NT2/D1 (cell line): Measurements from ENCODE around the gene CD48.

ENCODE experiments used
- DNase-seq: peaks from one replicate; pipeline ENCODE4 v3.0.0-alpha.2; 2011; ENCODE audit warnings: low read depth, low spot score
- H3K27me3 ChIP-seq: 2 replicates; pipeline ENCODE4 v1.6.0; 2011; ENCODE audit warnings: mild to moderate bottlenecking; ENCODE audit not compliant: insufficient read length, insufficient read depth
- H3K36me3 ChIP-seq: 2 replicates; pipeline ENCODE4 v1.6.1; 2011; ENCODE audit warnings: mild to moderate bottlenecking, low read length, mixed read lengths; ENCODE audit not compliant: insufficient read depth, insufficient read length
- H3K4me1 ChIP-seq: 2 replicates; pipeline ENCODE4 v1.5.1; 2011; ENCODE audit not compliant: insufficient read depth, insufficient read length
- H3K4me3 ChIP-seq: 2 replicates; pipeline ENCODE4 v1.5.1; 2011; ENCODE audit warnings: low read depth; ENCODE audit not compliant: insufficient read length
- H3K9ac ChIP-seq: 2 replicates; pipeline ENCODE4 v1.6.0; 2011; ENCODE audit warnings: low read depth; ENCODE audit not compliant: insufficient read length
- H3K9me3 ChIP-seq: 2 replicates; pipeline ENCODE4 v1.5.1; 2011; ENCODE audit warnings: mild to moderate bottlenecking, low read length; ENCODE audit not compliant: insufficient read depth
- SUZ12 ChIP-seq: IDR thresholded peaks from 2 replicates; pipeline ENCODE4 v1.6.1; 2011; ENCODE audit not compliant: insufficient read length, insufficient read depth; ENCODE audit errors: extremely low read depth
- YY1 ChIP-seq: IDR thresholded peaks from 2 replicates; pipeline ENCODE4 v1.6.1; 2011; ENCODE audit not compliant: insufficient read length, insufficient read depth
- ZNF274 ChIP-seq: IDR thresholded peaks from 2 replicates; pipeline ENCODE4 v1.6.1; 2011; ENCODE audit warnings: mild to moderate bottlenecking, low read depth, low read length

CD48 gene

DNA sequence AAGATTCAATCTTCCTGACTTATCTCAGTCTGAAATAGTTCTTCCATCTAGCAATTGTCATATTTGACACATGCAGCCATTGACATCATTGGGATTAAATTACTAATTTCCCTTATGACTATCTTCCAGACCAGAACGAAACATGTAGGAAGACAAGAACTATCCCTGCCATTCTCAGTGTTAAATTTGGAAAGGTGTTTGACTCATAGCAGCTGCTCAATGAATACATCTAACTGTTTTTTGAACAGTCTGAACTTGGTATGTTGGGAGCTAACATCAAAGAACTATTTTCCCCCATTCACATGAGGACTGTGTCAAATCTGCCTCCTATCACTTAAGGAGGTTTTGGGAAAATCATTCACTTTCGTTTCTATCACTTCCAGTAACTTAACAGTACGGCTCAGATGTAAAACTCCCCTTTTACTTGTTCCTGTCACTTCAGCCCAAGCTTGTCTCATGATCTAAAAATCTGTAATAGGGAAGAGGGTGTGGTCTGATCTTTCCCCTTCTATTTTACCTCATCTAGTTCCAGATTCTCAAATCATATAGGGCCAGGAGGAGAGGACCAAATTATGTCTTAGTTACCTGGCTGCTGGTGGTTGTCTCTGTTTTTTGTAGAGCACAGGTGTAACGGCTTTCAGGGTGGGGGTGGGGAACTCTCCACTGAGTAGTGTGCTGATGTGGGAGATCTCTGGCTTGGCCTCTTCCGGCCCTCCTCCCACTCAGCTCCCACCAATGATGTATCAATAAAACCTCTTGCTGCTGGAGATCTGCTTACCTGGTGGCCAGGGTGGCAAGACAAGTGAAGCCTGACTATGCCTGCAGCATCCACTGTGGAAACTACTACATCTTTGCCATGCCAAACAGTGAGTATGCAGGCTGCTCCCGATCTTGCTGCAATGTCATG lies 38.6 kb downstream of the CD48 start:
- Histone ChIP-seq H3K27me3 (no peaks in the 10 kb centered on the region), H3K4me3 (no peak overlapping the region), H3K4me1 (peaks cover 4% of the 10 kb centered on the region), H3K36me3 (no peaks in the 10 kb centered on the region), H3K9me3 (peaks cover 22% of the 10 kb centered on the region), H3K9ac (no peak overlapping the region)
- DNase-seq: no peak
- TF ChIP-seq SUZ12: no peak
- no peak for TF ChIP-seq YY1
- TF ChIP-seq ZNF274: no peak

DNA sequence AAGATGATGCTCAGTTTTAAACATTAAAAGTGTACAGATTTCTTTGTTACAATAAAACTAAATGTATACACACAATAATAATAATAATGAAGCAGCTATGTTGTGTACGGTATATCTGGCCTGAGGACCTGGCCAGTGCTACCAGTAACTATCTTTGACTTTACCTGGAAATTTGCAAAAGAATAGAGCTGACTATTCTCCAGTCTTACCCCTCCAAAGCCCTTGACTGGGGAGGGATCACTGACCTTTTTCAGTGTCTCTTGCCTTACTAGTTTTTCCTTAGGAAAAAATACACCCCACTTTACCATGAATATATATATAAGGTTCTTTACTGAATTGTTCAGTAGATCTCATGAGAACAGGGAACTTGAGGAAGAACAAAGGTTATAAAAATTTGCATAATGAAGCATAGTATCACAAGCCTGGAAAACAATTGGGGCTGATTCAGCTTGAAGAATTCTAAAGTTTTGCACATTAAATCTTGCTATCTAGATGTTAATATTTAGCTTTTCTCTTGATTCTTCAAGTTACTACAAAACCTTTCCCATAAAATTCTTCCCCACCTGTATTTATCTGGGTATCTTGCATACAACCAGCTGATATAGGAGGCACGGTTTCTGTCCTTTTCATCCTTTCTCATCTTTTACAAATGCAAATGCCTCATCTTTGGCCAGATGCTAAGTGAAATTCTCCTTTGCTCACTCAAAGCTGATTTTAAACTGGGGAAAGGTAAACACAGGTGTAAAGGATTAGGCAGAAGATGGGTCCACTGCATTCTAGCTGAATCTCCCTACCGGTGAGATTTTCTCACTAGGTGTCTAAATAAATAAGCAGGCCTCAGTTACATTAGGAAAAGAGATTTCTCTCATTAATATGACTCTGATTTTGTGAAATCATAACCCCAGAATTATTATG lies 39.8 kb downstream of the CD48 start:
- H3K9ac ChIP-seq: no peak overlapping the region
- DNase-seq: no peak
- no peaks in the 10 kb centered on the region for H3K36me3 ChIP-seq
- peaks cover 22% of the 10 kb centered on the region for H3K9me3 ChIP-seq
- H3K4me3 ChIP-seq: no peak overlapping the region
- H3K4me1 ChIP-seq: peaks cover 4% of the 10 kb centered on the region
- H3K27me3 ChIP-seq: no peaks in the 10 kb centered on the region
- TF ChIP-seq ZNF274 (no peak), SUZ12 (no peak), YY1 (no peak)

DNA sequence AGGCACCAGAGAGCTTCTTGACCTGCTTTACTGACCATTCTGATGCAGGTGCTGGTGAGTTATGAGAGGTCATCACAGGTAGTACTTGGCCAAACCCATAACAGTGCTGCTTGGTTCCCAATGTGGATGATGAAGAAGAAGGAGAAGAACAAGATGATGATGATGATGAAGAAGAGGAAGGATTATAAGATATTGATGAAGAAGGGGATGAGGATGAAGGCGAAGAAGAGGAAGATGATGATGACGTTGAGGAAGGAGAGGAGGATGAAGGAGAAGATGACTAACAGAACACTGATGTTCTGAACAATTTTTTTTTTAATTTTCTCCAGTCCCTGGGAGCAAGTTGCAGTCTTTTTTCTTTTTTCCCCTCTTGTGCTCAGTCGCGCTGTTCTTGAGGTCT lies 40.9 kb downstream of the CD48 start:
- Histone ChIP-seq H3K27me3 (no peaks in the 10 kb centered on the region), H3K9ac (no peak overlapping the region), H3K4me1 (peaks cover 4% of the 10 kb centered on the region), H3K9me3 (peaks cover 22% of the 10 kb centered on the region), H3K36me3 (no peaks in the 10 kb centered on the region), H3K4me3 (no peak overlapping the region)
- no peak for DNase-seq
- TF ChIP-seq SUZ12 (no peak), YY1 (no peak), ZNF274 (no peak)

DNA sequence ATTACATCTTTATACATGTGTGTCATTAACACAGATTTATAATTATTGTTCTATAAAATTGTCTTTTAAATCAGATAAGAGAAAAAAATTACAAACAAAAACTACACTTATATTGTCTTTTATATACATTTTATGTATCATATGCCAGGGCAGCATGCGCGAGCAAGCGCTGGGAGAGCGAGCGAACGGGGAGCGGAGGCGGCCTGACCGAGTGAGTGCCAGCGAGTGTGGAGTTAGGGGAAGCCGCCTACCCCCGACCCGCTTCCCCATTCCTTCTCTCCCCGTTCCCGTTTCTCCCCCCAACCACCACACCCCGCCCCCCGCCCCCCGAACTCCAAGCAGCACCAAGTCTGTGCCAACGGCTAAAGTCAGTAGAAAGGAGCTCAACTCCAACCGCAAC lies 41.8 kb downstream of the CD48 start:
- no peaks in the 10 kb centered on the region for H3K36me3 ChIP-seq
- TF ChIP-seq YY1 (no peak), ZNF274 (no peak), SUZ12 (no peak)
- H3K9me3 ChIP-seq: peaks cover 29% of the 10 kb centered on the region
- H3K4me3 ChIP-seq: no peak overlapping the region
- DNase-seq: no peak
- H3K4me1 ChIP-seq: peaks cover 4% of the 10 kb centered on the region
- no peaks in the 10 kb centered on the region for H3K27me3 ChIP-seq
- no peak overlapping the region for H3K9ac ChIP-seq

DNA sequence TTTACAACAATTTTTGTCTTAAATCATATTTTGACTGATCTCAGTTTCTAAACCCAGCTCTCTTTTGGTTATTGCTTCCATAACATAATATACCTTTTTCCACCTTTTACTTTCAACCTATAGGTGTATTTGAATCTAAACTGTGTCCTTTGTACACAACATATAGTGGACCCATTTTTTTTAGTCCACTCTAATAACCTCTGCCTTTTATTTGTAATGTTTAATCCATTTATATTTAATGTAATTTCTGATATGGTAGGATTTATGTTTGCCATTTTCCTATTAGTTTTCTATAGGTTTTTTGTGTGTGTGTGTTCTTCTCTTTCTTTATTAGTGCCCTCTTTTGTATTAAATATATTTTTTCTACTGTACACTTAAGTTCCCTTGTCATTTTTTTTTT lies 42.3 kb downstream of the CD48 start:
- TF ChIP-seq YY1 (no peak), ZNF274 (no peak), SUZ12 (no peak)
- Histone ChIP-seq H3K36me3 (no peaks in the 10 kb centered on the region), H3K4me1 (peaks cover 4% of the 10 kb centered on the region)

DNA sequence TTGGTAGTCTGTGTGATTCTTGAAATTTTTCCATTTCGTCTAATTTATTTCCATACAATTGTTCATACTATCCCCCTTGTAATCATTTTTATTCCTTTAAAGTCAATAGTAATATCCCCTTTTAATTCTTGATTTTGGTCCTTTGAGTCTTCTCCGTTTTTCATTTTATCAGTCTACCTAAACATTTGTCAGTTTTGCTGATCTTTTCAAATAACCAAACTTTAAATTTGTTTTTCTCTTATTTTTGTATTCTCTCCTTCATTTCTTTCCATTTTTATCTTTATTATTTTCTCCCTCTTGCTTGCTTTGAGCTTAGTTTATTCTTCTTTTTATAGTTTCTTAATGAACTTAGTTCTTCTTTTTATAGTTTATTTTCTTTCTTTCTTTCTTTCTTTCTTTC lies 43.7 kb downstream of the CD48 start:
- peaks cover 32% of the 10 kb centered on the region for H3K9me3 ChIP-seq
- TF ChIP-seq YY1 (no peak), ZNF274 (no peak), SUZ12 (no peak)
- no peak overlapping the region for H3K4me3 ChIP-seq
- no peak overlapping the region for H3K9ac ChIP-seq
- H3K27me3 ChIP-seq: no peaks in the 10 kb centered on the region
- no peaks in the 10 kb centered on the region for H3K4me1 ChIP-seq
- H3K36me3 ChIP-seq: no peaks in the 10 kb centered on the region
- DNase-seq: no peak

More for the DNA sequence above, 42.3 kb downstream of the CD48 start:
- Histone ChIP-seq H3K9ac (no peak overlapping the region), H3K4me3 (no peak overlapping the region), H3K27me3 (no peaks in the 10 kb centered on the region), H3K9me3 (peaks cover 32% of the 10 kb centered on the region)
- no peak for DNase-seq

DNA sequence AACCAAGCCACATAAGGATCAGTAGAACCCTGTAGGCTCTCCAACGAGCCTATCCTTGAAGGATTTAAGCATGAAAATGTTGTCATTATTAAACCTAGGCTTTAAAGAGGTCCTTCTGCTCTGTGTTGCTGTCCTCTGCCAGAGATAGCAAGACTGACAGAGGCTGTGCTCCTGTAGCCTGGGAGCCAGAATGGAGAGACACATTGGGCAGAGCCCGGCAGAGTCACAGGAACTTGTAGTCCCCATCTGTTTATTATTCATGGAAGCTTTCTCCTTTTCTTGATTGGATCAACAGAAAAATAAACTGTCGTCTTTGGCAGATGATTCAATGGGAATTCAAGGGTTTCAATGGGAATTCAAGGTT lies 45.6 kb downstream of the CD48 start:
- Histone ChIP-seq H3K9ac (no peak overlapping the region), H3K4me1 (no peaks in the 10 kb centered on the region), H3K36me3 (no peaks in the 10 kb centered on the region), H3K9me3 (peaks cover 32% of the 10 kb centered on the region), H3K27me3 (no peaks in the 10 kb centered on the region), H3K4me3 (no peak overlapping the region)
- no peak for DNase-seq
- no peak for TF ChIP-seq SUZ12
- no peak for TF ChIP-seq ZNF274
- no peak for TF ChIP-seq YY1
